ENCODE data around the gene GPR146. TPM values are rescaled to one million over a fixed set of nuclear protein-coding genes. Genes with fewer than 3 reads are reported as not detected.

Gene GPR146
- total RNA-seq, 1 donor from 2014 or later = 5.6 TPM

DNA sequence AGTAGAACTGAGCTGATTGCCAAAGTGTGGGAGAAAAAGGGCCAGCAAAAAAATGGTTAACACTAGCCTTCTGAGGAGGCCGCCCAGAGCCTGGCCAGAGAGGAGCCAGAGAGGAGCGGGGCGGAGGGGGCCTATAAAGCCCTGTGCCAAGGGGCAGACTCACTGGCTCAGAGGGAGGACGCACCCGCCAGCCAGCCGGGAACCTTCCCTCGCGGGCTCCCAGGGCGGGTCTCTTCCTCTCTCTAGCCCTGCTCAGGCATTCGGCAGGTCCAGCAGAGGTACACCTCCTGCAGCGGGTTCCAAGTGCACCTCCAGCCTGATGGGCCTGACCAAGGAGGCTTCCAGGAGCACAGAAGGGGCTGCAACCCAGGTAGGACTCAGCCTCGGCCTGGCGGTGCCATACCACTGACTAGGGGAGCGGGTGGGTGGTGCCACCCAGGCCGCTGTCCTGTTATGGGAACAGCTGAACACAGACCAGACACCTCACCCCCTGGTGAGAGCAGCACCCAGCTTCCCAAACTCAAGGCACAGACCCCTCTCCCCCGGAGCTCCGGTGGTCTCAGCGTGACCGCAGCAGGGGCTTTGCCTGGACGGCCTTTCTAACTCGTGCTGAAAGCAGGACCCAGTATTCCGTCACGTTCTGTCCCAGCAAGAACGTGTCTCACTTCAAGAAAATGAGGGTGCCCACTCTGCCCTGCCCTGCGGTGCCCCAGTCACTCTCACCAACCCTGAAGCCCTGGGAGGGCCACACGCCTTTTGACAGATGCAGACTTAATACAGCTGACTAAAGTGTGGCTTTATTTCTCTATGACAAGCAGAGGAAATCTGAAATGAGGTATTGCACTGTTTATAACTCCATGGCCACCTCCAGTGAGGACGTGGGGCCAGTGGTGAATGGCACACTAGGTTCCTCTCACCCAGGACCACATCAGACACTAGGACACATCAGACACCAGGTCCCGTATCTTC is 43.9 kb downstream of the GPR146 start, which contains the start of gene GPER1:
TSS of gene GPER1 (plus strand) at position 162 of the 969 bp plus-strand sequence. CDS start 3,616 bp downstream, outside the sequence.
- Mint-ChIP-seq H3K27me3 (ENCODE audit: low read depth) (no peaks in the 10 kb centered on the region), H3K4me3 (ENCODE audit: low read depth) (peak within 1 kb of the TSS; percentile 62), H3K4me1 (ENCODE audit: low read depth) (peaks cover 3% of the 10 kb centered on the region), H3K27ac (no peak within 1 kb of the TSS), H3K36me3 (ENCODE audit: low read depth) (no peaks in the 10 kb centered on the region), H3K9me3 (no peaks in the 10 kb centered on the region)
- intact Hi-C loops (cut with micrococcal nuclease) = loop anchor here (1.0 to 5.0 kb wide), 2 partner anchors 49 to 88 kb away; a partner anchor contains a TSS
- DNase-seq (ENCODE audit: low spot score) = no peak

DNA sequence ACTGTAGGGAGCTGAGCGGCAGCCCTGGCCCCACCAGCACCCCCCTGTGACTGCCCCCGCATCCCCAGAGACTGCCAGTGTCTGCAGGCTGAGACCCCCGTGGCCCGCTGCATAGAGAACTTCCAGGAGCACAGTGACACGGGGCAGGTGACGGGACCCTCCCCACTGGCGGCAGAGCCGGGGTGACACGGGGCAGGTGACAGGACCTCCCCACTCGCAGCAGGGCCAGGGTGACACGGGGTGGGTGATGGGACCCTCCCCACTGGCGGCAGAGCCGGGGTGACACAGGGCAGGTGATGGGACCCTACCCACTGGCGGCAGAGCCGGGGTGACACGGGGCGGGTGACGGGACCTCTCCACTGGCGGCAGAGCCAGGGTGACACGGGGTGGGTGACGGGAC is 45.9 kb downstream of the GPR146 start:
- H3K27ac Mint-ChIP-seq = no peak overlapping the region
- no peaks in the 10 kb centered on the region for H3K27me3 Mint-ChIP-seq (ENCODE audit: low read depth)
- intact Hi-C loops (cut with micrococcal nuclease) = no loop called here
- H3K4me1 Mint-ChIP-seq (ENCODE audit: low read depth) = peaks cover 3% of the 10 kb centered on the region
- no peaks in the 10 kb centered on the region for H3K9me3 Mint-ChIP-seq
- no peaks in the 10 kb centered on the region for H3K36me3 Mint-ChIP-seq (ENCODE audit: low read depth)
- DNase-seq (ENCODE audit: low spot score) = no peak
- H3K4me3 Mint-ChIP-seq (ENCODE audit: low read depth) = no peak overlapping the region

DNA sequence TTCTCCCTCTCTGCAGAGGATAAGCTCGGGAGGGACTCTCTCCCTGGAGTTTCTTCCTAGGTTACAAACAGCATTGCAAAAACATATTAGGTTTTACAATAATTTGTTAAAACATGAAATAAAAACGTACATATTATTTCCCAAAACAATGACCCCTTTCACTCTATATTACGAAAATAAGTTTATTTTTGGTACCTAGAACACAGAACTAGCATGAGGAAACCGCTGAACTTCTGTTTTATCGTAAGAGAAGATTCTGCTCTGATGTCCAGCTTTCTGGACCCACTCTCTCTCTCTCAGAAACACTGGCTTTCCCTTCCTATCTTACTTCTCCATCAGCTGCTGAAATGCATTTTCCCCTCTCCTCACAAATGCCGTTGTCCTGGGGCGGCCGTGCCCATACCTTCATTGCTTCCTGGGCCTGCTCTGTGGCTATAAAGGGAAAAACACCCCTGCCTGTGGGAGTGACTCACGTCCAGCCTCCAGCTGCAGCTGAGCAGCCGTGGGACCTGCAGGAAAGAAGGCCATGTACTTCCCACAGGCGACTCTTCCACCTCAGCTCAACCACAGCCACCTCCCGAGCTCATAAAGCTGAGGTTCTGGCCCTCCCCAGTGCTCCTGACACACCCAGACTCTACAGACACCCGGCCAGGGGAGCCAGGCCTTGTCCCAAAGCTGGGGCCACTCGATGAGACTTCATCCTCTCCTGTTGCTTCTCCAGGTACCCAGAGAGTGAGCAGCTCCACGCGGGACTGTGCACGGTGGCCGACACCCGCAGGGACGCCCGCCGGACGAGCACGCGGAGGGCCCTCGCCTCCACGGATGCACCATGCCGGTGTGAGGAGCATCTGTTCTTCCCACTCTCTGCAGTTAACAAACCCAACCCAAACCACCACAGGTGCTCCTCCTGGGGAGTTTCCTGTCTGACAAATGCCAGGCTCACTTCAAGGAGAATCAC is 46.6 kb downstream of the GPR146 start:
- no peaks in the 10 kb centered on the region for H3K9me3 Mint-ChIP-seq
- peaks cover 3% of the 10 kb centered on the region for H3K4me1 Mint-ChIP-seq (ENCODE audit: low read depth)
- DNase-seq (ENCODE audit: low spot score) = no peak
- no peaks in the 10 kb centered on the region for H3K27me3 Mint-ChIP-seq (ENCODE audit: low read depth)
- H3K36me3 Mint-ChIP-seq (ENCODE audit: low read depth) = no peaks in the 10 kb centered on the region
- H3K4me3 Mint-ChIP-seq (ENCODE audit: low read depth) = no peak overlapping the region
- intact Hi-C loops (cut with micrococcal nuclease) = no loop called here
- H3K27ac Mint-ChIP-seq = no peak overlapping the region

DNA sequence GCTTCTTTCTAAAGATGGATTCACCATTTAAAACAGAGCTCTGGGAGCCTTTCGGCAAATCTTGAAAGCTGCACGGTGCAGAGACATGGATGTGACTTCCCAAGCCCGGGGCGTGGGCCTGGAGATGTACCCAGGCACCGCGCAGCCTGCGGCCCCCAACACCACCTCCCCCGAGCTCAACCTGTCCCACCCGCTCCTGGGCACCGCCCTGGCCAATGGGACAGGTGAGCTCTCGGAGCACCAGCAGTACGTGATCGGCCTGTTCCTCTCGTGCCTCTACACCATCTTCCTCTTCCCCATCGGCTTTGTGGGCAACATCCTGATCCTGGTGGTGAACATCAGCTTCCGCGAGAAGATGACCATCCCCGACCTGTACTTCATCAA is 47.3 kb downstream of the GPR146 start:
- no peaks in the 10 kb centered on the region for H3K27me3 Mint-ChIP-seq (ENCODE audit: low read depth)

DNA sequence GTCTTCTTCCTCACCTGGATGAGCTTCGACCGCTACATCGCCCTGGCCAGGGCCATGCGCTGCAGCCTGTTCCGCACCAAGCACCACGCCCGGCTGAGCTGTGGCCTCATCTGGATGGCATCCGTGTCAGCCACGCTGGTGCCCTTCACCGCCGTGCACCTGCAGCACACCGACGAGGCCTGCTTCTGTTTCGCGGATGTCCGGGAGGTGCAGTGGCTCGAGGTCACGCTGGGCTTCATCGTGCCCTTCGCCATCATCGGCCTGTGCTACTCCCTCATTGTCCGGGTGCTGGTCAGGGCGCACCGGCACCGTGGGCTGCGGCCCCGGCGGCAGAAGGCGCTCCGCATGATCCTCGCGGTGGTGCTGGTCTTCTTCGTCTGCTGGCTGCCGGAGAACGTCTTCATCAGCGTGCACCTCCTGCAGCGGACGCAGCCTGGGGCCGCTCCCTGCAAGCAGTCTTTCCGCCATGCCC is 47.9 kb downstream of the GPR146 start:
- Mint-ChIP-seq H3K27ac (no peak overlapping the region), H3K36me3 (ENCODE audit: low read depth) (no peaks in the 10 kb centered on the region), H3K4me3 (ENCODE audit: low read depth) (no peak overlapping the region), H3K9me3 (no peaks in the 10 kb centered on the region), H3K4me1 (ENCODE audit: low read depth) (peaks cover under 1% of the 10 kb centered on the region), H3K27me3 (ENCODE audit: low read depth) (no peaks in the 10 kb centered on the region)
- intact Hi-C loops (cut with micrococcal nuclease) = no loop called here
- no peak for DNase-seq (ENCODE audit: low spot score)

More for the DNA sequence above, 47.3 kb downstream of the GPR146 start:
- intact Hi-C loops (cut with micrococcal nuclease) = no loop called here
- H3K4me3 Mint-ChIP-seq (ENCODE audit: low read depth) = no peak overlapping the region
- H3K27ac Mint-ChIP-seq = no peak overlapping the region
- H3K9me3 Mint-ChIP-seq = no peaks in the 10 kb centered on the region
- peaks cover 3% of the 10 kb centered on the region for H3K4me1 Mint-ChIP-seq (ENCODE audit: low read depth)
- H3K36me3 Mint-ChIP-seq (ENCODE audit: low read depth) = no peaks in the 10 kb centered on the region
- DNase-seq (ENCODE audit: low spot score) = no peak

DNA sequence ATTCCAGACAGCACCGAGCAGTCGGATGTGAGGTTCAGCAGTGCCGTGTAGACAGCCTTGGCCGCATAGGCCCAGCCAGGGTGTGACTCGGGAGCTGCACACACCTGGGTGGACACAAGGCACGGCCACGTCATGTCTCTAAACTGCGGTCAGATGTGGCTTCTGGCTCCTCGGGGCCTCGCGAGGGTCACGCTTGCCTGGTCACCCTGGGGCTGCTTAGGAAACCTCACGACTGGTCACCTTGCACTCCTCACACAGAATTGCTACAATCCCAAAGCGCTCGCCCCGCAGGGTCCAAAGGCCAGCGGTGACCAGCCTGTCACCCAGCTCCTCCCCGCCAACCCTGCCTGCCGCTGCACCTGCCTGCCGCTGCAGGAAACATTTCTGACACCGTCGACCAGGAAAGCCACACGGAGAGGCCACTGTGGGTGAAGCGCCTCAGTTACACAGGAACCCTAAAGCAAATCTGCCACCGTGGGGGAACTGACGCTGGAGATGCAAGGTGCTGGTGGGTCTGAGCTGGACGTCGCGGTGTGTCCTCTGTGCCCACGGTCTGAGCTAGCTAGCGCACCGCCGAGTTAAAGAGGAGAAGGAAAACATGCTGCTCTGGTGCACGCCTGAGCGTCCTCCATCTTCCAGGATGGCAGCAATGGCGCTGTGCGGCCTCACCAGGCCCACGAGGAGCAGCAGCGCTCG is 48.6 kb downstream of the GPR146 start:
- Mint-ChIP-seq H3K4me1 (ENCODE audit: low read depth) (no peaks in the 10 kb centered on the region), H3K36me3 (ENCODE audit: low read depth) (peaks cover 5% of the 10 kb centered on the region), H3K27me3 (ENCODE audit: low read depth) (no peaks in the 10 kb centered on the region), H3K27ac (no peak overlapping the region), H3K9me3 (no peaks in the 10 kb centered on the region), H3K4me3 (ENCODE audit: low read depth) (no peak overlapping the region)
- intact Hi-C loops (cut with micrococcal nuclease) = no loop called here
- no peak for DNase-seq (ENCODE audit: low spot score)

DNA sequence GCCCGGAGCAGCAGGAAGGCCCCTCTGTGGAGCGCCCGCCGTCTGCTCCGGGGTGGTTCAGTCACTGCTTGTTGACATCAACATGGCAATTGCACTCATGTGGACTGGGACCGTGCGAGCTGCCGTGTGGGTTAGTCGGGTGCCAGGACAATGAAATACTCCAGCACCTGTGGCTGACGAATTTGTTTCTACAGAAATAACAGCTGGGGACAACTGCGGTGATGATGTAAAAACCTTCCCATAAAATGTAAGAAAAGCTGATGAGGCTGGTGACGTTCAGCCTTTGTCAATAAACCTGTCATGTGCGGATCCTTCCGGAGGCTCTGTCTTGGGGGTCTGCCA is 49.1 kb downstream of the GPR146 start:
- Mint-ChIP-seq H3K27ac (no peak overlapping the region), H3K9me3 (no peaks in the 10 kb centered on the region)
- intact Hi-C loops (cut with micrococcal nuclease) = no loop called here

DNA sequence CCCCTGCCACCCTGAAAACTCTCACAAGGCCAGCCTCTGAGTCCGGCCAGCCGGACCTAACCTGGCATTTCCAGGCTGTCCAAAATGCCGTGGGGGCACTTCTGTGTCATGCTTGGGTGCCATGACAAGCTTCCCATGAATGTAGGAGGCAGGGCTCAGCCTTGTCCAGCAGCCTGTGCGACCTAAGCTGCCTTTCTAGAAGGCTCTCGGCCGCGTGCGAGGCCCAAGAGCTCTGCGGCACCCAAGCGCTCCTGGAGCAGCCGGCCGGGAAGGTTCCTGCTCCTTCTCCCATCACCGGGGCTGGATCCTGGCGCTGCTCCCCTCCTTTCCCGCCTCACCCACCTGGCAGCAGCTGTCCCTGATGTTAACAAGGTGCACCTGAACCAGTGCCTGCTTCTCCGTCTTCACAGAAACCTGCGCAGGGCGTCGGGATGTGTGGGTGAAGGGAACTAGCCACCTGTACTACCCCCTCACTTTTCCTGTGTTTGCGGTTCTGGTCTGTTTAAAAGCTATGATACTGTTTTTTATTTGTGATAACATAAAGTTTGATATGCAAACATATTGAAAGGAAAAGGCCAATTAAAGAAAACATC is 49.7 kb downstream of the GPR146 start:
- Mint-ChIP-seq H3K36me3 (ENCODE audit: low read depth) (peaks cover 9% of the 10 kb centered on the region), H3K27ac (no peak overlapping the region), H3K4me3 (ENCODE audit: low read depth) (no peak overlapping the region), H3K4me1 (ENCODE audit: low read depth) (no peaks in the 10 kb centered on the region), H3K9me3 (no peaks in the 10 kb centered on the region), H3K27me3 (ENCODE audit: low read depth) (no peaks in the 10 kb centered on the region)
- intact Hi-C loops (cut with micrococcal nuclease) = no loop called here
- no peak for DNase-seq (ENCODE audit: low spot score)

More for the DNA sequence above, 49.1 kb downstream of the GPR146 start:
- Mint-ChIP-seq H3K36me3 (ENCODE audit: low read depth) (peaks cover 9% of the 10 kb centered on the region), H3K4me1 (ENCODE audit: low read depth) (no peaks in the 10 kb centered on the region), H3K4me3 (ENCODE audit: low read depth) (no peak overlapping the region), H3K27me3 (ENCODE audit: low read depth) (no peaks in the 10 kb centered on the region)
- no peak for DNase-seq (ENCODE audit: low spot score)

DNA sequence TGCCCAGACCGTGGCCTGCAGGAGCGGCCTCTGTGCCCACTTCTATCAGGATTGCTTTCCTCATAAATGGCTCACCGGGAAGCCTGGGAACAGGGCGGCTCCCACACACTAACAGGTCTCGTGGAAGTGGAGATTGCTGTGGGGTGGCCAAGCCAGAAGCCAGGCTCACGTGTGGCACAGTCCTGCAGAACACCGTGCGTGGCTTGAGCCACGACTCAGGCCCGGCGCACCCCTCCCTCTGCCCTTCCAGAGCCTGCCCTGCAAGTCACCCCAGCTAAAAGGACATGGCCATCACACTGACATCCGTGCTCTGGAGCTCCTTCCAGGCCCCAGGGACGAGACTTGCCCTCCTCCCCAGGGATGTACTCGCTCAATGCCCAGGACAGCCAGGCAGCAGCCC is 50.5 kb downstream of the GPR146 start:
- no peak overlapping the region for H3K4me3 Mint-ChIP-seq (ENCODE audit: low read depth)
- H3K27me3 Mint-ChIP-seq (ENCODE audit: low read depth) = no peaks in the 10 kb centered on the region
- H3K4me1 Mint-ChIP-seq (ENCODE audit: low read depth) = no peaks in the 10 kb centered on the region
- H3K27ac Mint-ChIP-seq = no peak overlapping the region
- intact Hi-C loops (cut with micrococcal nuclease) = no loop called here
- peaks cover 9% of the 10 kb centered on the region for H3K36me3 Mint-ChIP-seq (ENCODE audit: low read depth)
- no peaks in the 10 kb centered on the region for H3K9me3 Mint-ChIP-seq
- no peak for DNase-seq (ENCODE audit: low spot score)

DNA sequence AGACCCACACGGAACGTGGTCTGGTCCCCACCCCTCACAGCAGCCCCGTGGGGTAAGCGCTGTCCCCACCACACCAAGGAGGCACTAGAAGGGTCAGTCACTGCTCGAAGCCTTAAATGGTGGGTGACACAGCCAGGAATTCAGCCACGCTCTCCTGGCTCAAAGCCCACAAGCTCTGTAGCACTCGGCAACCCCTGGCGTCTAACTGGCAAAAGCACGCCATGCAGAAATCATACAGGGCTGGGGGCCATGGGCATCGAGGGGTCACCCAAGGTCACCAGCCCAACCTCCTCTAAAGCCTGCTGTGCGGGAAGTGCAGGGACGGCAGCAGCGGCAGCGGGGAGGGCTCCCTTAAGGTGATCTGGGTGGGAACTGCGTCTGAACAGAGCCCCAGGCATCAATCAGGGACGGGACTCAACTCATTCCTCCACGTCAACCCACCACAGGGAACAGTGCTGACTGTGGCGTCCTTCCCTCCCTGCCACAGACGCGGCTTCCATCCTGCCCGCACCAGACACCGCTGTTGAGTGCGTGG is 51.3 kb downstream of the GPR146 start:
- H3K27ac Mint-ChIP-seq = no peak overlapping the region
- DNase-seq (ENCODE audit: low spot score) = no peak
- H3K36me3 Mint-ChIP-seq (ENCODE audit: low read depth) = peaks cover 9% of the 10 kb centered on the region
- intact Hi-C loops (cut with micrococcal nuclease) = no loop called here
- no peaks in the 10 kb centered on the region for H3K4me1 Mint-ChIP-seq (ENCODE audit: low read depth)
- H3K27me3 Mint-ChIP-seq (ENCODE audit: low read depth) = no peaks in the 10 kb centered on the region
- H3K4me3 Mint-ChIP-seq (ENCODE audit: low read depth) = no peak overlapping the region
- no peaks in the 10 kb centered on the region for H3K9me3 Mint-ChIP-seq

DNA sequence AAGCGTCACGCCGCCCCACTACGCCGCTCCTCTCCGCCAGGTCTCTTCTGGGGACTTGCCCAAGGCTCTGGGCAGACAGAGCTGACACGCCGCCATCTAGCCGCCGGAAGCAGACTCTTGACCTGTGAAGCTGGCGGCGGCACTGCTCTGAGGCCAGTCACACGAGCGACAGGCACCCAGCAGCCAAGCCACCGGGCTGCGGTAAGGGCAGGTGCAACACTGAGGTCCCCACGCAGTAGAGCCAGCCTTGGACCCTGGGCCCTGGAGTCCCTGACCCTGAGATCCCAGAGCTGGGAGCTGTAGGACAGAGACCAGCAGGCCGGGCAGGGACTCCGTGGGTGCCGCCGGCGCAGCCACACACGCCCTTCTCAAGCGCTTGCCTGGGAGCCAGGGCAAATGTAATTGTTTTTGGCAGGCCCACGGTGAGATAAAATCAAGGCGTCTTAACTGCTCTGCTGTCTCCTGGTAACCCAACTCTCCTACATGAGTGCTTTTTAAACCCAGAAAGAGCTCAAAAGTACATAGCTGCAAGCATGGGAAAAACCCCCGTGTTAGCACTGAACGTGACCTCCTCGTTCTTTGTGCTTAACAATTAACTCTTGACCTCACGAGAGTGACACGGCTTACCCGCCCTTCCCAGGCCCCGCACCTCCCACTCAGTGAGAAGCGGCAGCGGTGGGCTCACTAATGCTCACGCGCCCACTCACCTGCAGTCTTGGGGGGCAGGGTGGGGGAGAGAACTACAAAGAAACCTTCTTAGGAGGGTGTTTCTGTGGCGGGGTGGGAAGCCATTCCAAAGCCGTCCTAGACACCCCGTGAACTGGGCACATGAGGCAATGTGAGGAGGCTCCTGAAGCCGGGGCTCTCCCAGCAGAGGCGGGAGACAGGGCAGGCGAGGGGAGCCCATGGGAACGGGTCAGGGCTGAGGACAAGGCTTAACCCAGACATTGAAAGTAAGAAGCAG is 52.1 kb downstream of the GPR146 start:
- Mint-ChIP-seq H3K27me3 (ENCODE audit: low read depth) (no peaks in the 10 kb centered on the region), H3K36me3 (ENCODE audit: low read depth) (peaks cover 9% of the 10 kb centered on the region), H3K9me3 (no peaks in the 10 kb centered on the region), H3K4me3 (ENCODE audit: low read depth) (no peak overlapping the region), H3K27ac (no peak overlapping the region), H3K4me1 (ENCODE audit: low read depth) (no peaks in the 10 kb centered on the region)
- intact Hi-C loops (cut with micrococcal nuclease) = no loop called here
- no peak for DNase-seq (ENCODE audit: low spot score)

All from activated T-helper 2 cell treated with anti-CD3 and anti-CD28 coated beads, Interferon-gamma antibody, Interleukin-2, Interleukin-4, amounts not matched to agents 10 μg/mL and 5 μg/mL and 100 μg/mL, durations not matched to agents 14 hours and 24 hours and 36 hours (primary cell).